Ovary (tissue), 3 donors: ENCODE results near the gene ERO1A.

Experiments
- CTCF ChIP-seq, 3 donors: fragments of 450-650 bp in 2 of 3; fragments of 200-600 bp in 1 of 3; IDR thresholded peaks; one replicate each; pipeline versions ENCODE4 v1.5.1 to v1.8.0; 2016 to 2022; ENCODE audit warnings: antibody characterized with exemption in 3 of 3, mild to moderate bottlenecking in 1 of 3
- POLR2A ChIP-seq: fragments of 450-650 bp; IDR thresholded peaks from one replicate; pipeline ENCODE4 v1.6.1; 2017; ENCODE audit warnings: antibody characterized with exemption, mild to moderate bottlenecking, moderate library complexity
- donor health status: DM: no; HTN: no; CAD: no.

DNA sequence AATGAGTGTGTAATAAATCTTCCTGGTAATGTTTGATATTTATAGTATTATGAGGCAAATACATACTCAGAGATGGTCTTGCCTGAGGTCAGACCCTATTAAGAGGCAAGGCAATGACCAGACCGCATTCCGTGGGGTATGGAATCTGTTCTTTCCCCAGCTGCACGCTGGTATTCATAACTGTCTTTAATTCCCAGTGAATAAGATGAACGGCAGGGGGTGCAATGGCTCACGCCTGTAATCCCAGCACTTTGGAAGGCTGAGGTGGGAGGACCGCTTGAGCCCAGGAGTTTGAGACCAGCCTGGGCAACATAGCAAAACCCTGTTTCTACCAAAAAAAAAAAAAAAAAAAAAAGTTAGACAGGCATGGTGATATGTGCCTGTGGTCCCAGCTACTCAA lies 44.6 kb downstream of the ERO1A start:
- TF ChIP-seq POLR2A (no peak), CTCF (IDR thresholded peaks at IDR 0.05) (no peak)
